Measurements from ENCODE around the gene FEZF1.
"Not testable (repeated sequence)": the region's sequence is repeated elsewhere in the genome, so short reads cannot be mapped to it uniquely, and the experiment has no call there.

FEZF1 gene

GRCh38 chr7:122307228-122307621 lies 2.7 kb upstream of the FEZF1 start:
- DNase-seq (ENCODE audit: low read depth in 2 of 2), result no peak

- no peak for DNase-seq (ENCODE audit: low read depth in 2 of 2)
Measured at GRCh38 chr7:122306320-122307227, 2.0 kb upstream of the FEZF1 start.

- DNase-seq (ENCODE audit: low read depth in 2 of 2), result no peak
Measured at GRCh38 chr7:122305475-122306319, 1.1 kb upstream of the FEZF1 start.

- DNase-seq (ENCODE audit: low read depth in 2 of 2), result no peak
Measured at GRCh38 chr7:122304996-122305421, 459 bp upstream of the FEZF1 start.

- no peak for DNase-seq (ENCODE audit: low read depth in 2 of 2)
Measured at GRCh38 chr7:122303531-122304318, 825 bp downstream of the FEZF1 start.

- DNase-seq (ENCODE audit: low read depth in 2 of 2), result no peak
Measured at GRCh38 chr7:122302761-122303530, 1.6 kb downstream of the FEZF1 start.

GRCh38 chr7:122301858-122302760 lies 2.4 kb downstream of the FEZF1 start:
- no peak for DNase-seq (ENCODE audit: low read depth in 2 of 2)

- no peak for DNase-seq (ENCODE audit: low read depth in 2 of 2)
Measured at GRCh38 chr7:122300956-122301833, 3.4 kb downstream of the FEZF1 start.

GRCh38 chr7:122300211-122300932 lies 4.2 kb downstream of the FEZF1 start:
- DNase-seq (ENCODE audit: low read depth in 2 of 2), result no peak

- DNase-seq (ENCODE audit: low read depth in 2 of 2), result no peak
Measured at GRCh38 chr7:122299624-122300210, 4.8 kb downstream of the FEZF1 start.

- no peak for DNase-seq (ENCODE audit: low read depth in 2 of 2)
Measured at GRCh38 chr7:122298618-122299017, 5.9 kb downstream of the FEZF1 start.

- DNase-seq (ENCODE audit: low read depth in 2 of 2), result no peak
Measured at GRCh38 chr7:122298131-122298530, 6.4 kb downstream of the FEZF1 start.

GRCh38 chr7:122291189-122291588 lies 13.4 kb downstream of the FEZF1 start:
- no peak for DNase-seq (ENCODE audit: low read depth in 2 of 2)

GRCh38 chr7:122290476-122290875 lies 14.1 kb downstream of the FEZF1 start:
- DNase-seq (ENCODE audit: low read depth in 2 of 2), result no peak

- DNase-seq (ENCODE audit: low read depth in 2 of 2), result no peak
Measured at GRCh38 chr7:122289426-122289825, 15.1 kb downstream of the FEZF1 start.

GRCh38 chr7:122284608-122285007 lies 19.9 kb downstream of the FEZF1 start:
- not testable (repeated sequence) for DNase-seq (ENCODE audit: low read depth in 2 of 2)

GRCh38 chr7:122273117-122273516 lies 31.4 kb downstream of the FEZF1 start:
- DNase-seq (ENCODE audit: low read depth in 2 of 2), result no peak

GRCh38 chr7:122269241-122269640 lies 35.3 kb downstream of the FEZF1 start:
- DNase-seq (ENCODE audit: low read depth in 2 of 2), result no peak

Measured in stimulated activated CD4-positive, alpha-beta T cell treated with anti-CD3 and anti-CD28 coated beads, Interleukin-1b, Interleukin-23, amount 100 ng/mL, for 4 hours (primary cell).